ENCODE data around the gene NUTF2. TPM values are rescaled to one million over a fixed set of nuclear protein-coding genes. Genes with fewer than 3 reads are reported as not detected.

Gene NUTF2
- total RNA-seq, 1 donor from 2014 or later, result 69.3 TPM

Other genes with a start within 250 kb of the NUTF2 start
- gene CARMIL2, start 201.8 kb upstream of the NUTF2 start, total RNA-seq, result 4.3 TPM
- 25.4 TPM for gene ACD, start 186.7 kb upstream of the NUTF2 start, total RNA-seq
- 10.4 TPM for gene PARD6A, start 186.0 kb upstream of the NUTF2 start, total RNA-seq
- 34.4 TPM for gene ENKD1, start 180.2 kb upstream of the NUTF2 start, total RNA-seq
- gene C16orf86, start 180.1 kb upstream of the NUTF2 start, total RNA-seq, result 6.4 TPM
- gene GFOD2, start 127.6 kb upstream of the NUTF2 start, total RNA-seq, result 25.9 TPM
- gene RANBP10, start 40.4 kb upstream of the NUTF2 start, total RNA-seq, result 22.7 TPM
- gene TSNAXIP1, start 40.0 kb upstream of the NUTF2 start, total RNA-seq, result 4.1 TPM
- gene THAP11, start 4.6 kb upstream of the NUTF2 start, total RNA-seq, result 27.2 TPM
- gene CENPT, start 760 bp downstream of the NUTF2 start, total RNA-seq, result 44.6 TPM
- 59.5 TPM for gene EDC4, start 26.1 kb downstream of the NUTF2 start, total RNA-seq
- 1.2 TPM for gene NRN1L, start 38.0 kb downstream of the NUTF2 start, total RNA-seq
- 31.6 TPM for gene PSKH1, start 46.3 kb downstream of the NUTF2 start, total RNA-seq
- gene CTRL, start 84.9 kb downstream of the NUTF2 start, total RNA-seq, result 1.1 TPM
- gene PSMB10, start 89.9 kb downstream of the NUTF2 start, total RNA-seq, result 68.8 TPM
- 30.3 TPM for gene LCAT, start 97.2 kb downstream of the NUTF2 start, total RNA-seq
- gene SLC12A4, start 121.7 kb downstream of the NUTF2 start, total RNA-seq, result 76.6 TPM
- not detected for gene DPEP3, start 133.6 kb downstream of the NUTF2 start, total RNA-seq
- gene DPEP2, start 152.6 kb downstream of the NUTF2 start, total RNA-seq, result 3.4 TPM
- not detected for gene DPEP2NB, start 169.0 kb downstream of the NUTF2 start, total RNA-seq
- 6.6 TPM for gene DDX28, start 176.3 kb downstream of the NUTF2 start, total RNA-seq
- gene DUS2, start 176.4 kb downstream of the NUTF2 start, total RNA-seq, result 9.4 TPM
- gene NFATC3, start 238.4 kb downstream of the NUTF2 start, total RNA-seq, result 46.5 TPM